Trophoblast cell (in vitro differentiated cells and primary cell): ENCODE results near the gene FUT3.
A peak's percentile ranks its signal among the peaks of the same experiment; 100 is the strongest.

ENCODE experiments used
- DNase-seq, 2 donors: peaks; one replicate each; pipeline ENCODE4 v3.0.0-alpha.2; 2016
- H2AFZ ChIP-seq: 2 replicates; pipeline ENCODE4 v1.6.1; 2013; ENCODE audit warnings: low read length, moderate library complexity, mild to moderate bottlenecking; ENCODE audit not compliant: insufficient read depth, poor library complexity
- H2AK5ac ChIP-seq: 2 replicates; pipeline ENCODE4 v1.6.1; 2013; ENCODE audit warnings: mild to moderate bottlenecking, low read length
- H2BK120ac ChIP-seq: 2 replicates; pipeline ENCODE4 v1.6.1; 2013; ENCODE audit warnings: low read length, mild to moderate bottlenecking, moderate library complexity; ENCODE audit not compliant: insufficient read depth, poor library complexity
- H2BK12ac ChIP-seq: 2 replicates; pipeline ENCODE4 v1.6.1; 2013; ENCODE audit warnings: mild to moderate bottlenecking, low read length, moderate library complexity
- H2BK5ac ChIP-seq: 2 replicates; pipeline ENCODE4 v1.6.1; 2013; ENCODE audit warnings: low read length, low read depth, moderate library complexity, mild to moderate bottlenecking; ENCODE audit not compliant: poor library complexity
- H3K14ac ChIP-seq: 2 replicates; pipeline ENCODE4 v1.6.1; 2013; ENCODE audit warnings: mild to moderate bottlenecking, low read length
- H3K18ac ChIP-seq: 2 replicates; pipeline ENCODE4 v1.6.1; 2013; ENCODE audit warnings: mild to moderate bottlenecking, low read length
- H3K23ac ChIP-seq: 2 replicates; pipeline ENCODE4 v1.6.1; 2013; ENCODE audit warnings: low read length
- H3K27ac ChIP-seq: 2 replicates; pipeline ENCODE4 v1.5.1; 2013; ENCODE audit warnings: low read depth, mild to moderate bottlenecking, inconsistent platforms, low read length, moderate library complexity
- H3K27me3 ChIP-seq: 2 replicates; pipeline ENCODE4 v1.6.1; 2013; ENCODE audit warnings: inconsistent platforms, mild to moderate bottlenecking, low read length, moderate library complexity; ENCODE audit not compliant: insufficient read depth
- H3K36me3 ChIP-seq, 2 experiments: 1 replicate in 1 of 2; 2 replicates in 1 of 2; pipeline ENCODE4 v1.6.1; 2013; ENCODE audit warnings: low read length in 2 of 2, mild to moderate bottlenecking in 2 of 2, moderate library complexity in 1 of 2; ENCODE audit not compliant: insufficient read depth in 2 of 2, control insufficient read depth in 1 of 2
- H3K4ac ChIP-seq: 2 replicates; pipeline ENCODE4 v1.6.1; 2013; ENCODE audit warnings: low read depth, mild to moderate bottlenecking, low read length, moderate library complexity
- H3K4me1 ChIP-seq, 2 experiments: 1 replicate in 1 of 2; 2 replicates in 1 of 2; pipeline ENCODE4 v1.6.1; 2013; ENCODE audit warnings: low read length in 2 of 2, mild to moderate bottlenecking in 2 of 2, moderate library complexity in 1 of 2; ENCODE audit not compliant: insufficient read depth in 2 of 2, control insufficient read depth in 1 of 2
- H3K4me2 ChIP-seq: 2 replicates; pipeline ENCODE4 v1.6.1; 2013; ENCODE audit warnings: inconsistent platforms, mild to moderate bottlenecking, low read length, moderate library complexity
- H3K4me3 ChIP-seq: 2 replicates; pipeline ENCODE4 v1.5.1; 2013; ENCODE audit warnings: mild to moderate bottlenecking, low read depth, low read length, inconsistent platforms
- H3K79me1 ChIP-seq: one replicate; pipeline ENCODE4 v1.6.1; 2013; ENCODE audit warnings: low read length
- H3K79me2 ChIP-seq: 2 replicates; pipeline ENCODE4 v1.6.1; 2013; ENCODE audit warnings: low read length, mild to moderate bottlenecking; ENCODE audit not compliant: control insufficient read depth, insufficient read depth, poor library complexity
- H3K9ac ChIP-seq: 2 replicates; pipeline ENCODE4 v1.6.1; 2013; ENCODE audit warnings: mild to moderate bottlenecking, low read length
- H3K9me3 ChIP-seq: 2 replicates; pipeline ENCODE4 v1.6.1; 2013; ENCODE audit warnings: low read depth, mild to moderate bottlenecking, control low read depth, inconsistent platforms, low read length; ENCODE audit not compliant: insufficient read depth
- H4K12ac ChIP-seq: 2 replicates; pipeline ENCODE4 v1.6.1; 2013; ENCODE audit warnings: low read depth, mild to moderate bottlenecking, low read length, moderate library complexity
- H4K8ac ChIP-seq: 2 replicates; pipeline ENCODE4 v1.6.1; 2013; ENCODE audit warnings: low read depth, mild to moderate bottlenecking, low read length, moderate library complexity
- H4K91ac ChIP-seq: one replicate; pipeline ENCODE4 v1.6.1; 2013; ENCODE audit warnings: low read depth, mild to moderate bottlenecking, low read length, moderate library complexity
- WGBS: extraction: QIAGEN DNeasy Blood & Tissue Kit; methylation state at CpG from one replicate; pipeline ENCODE4 v1.1.7; 2013; ENCODE audit warnings: missing lambda C conversion rate; ENCODE audit not compliant: insufficient read length, insufficient coverage; ENCODE audit errors: extremely low coverage; 5-methylcytosine and 5-hydroxymethylcytosine counted together

FUT3 gene

GRCh38 chr19:5826531-5827341, 24.5 kb downstream of the FUT3 start:
- WGBS: no CpG with 5 or more reads among the region's 24 CpGs
- Histone ChIP-seq H2BK12ac (no peak overlapping the region), H4K12ac (no peak overlapping the region), H3K23ac (no peak overlapping the region), H3K14ac (no peak overlapping the region), H3K4ac (no peak overlapping the region), H3K36me3 (no peaks in the 10 kb centered on the region), H3K4me3 (no peak overlapping the region), H3K18ac (no peak overlapping the region), H4K91ac (no peak overlapping the region), H3K79me2 (peaks cover 4% of the 10 kb centered on the region), H2AK5ac (no peak overlapping the region), H2AFZ (no peak overlapping the region), H3K27ac (no peak overlapping the region), H4K8ac (no peak overlapping the region), H2BK5ac (no peak overlapping the region), H3K4me1 (peaks cover 11 to 17% of the 10 kb centered on the region in 2 experiments), H2BK120ac (no peak overlapping the region), H3K9ac (no peak overlapping the region), H3K79me1 (peaks cover 15% of the 10 kb centered on the region), H3K27me3 (no peaks in the 10 kb centered on the region), H3K9me3 (peaks cover 3% of the 10 kb centered on the region), H3K4me2 (no peak overlapping the region)
- peak; percentile 79 to 86 for DNase-seq

DNA sequence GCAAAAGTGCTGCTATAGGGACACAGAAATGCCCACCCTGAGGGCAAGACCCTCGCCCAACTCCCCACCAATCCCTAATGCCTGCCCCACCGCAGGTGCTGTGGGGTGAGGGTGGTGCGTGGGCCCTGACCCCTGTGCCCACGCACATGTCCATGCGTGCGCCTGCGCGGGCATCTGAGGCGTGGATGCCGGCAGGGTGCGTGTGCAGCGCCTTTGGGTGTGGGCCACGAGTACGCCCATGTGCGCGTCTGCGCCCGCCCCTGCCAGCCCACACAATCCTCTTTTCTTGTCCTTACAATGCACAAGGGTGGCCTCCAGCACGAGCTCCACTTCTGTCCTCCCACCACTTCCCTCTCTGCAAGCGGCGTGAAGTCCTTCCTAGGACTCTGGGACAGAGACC, 26.1 kb downstream of the FUT3 start:
- H3K36me3 ChIP-seq: no peaks in the 10 kb centered on the region
- H3K27me3 ChIP-seq: no peaks in the 10 kb centered on the region
- no peak overlapping the region for H4K12ac ChIP-seq
- no peak overlapping the region for H2BK5ac ChIP-seq
- no CpG with 5 or more reads among the region's 21 CpGs for WGBS
- no peak overlapping the region for H4K8ac ChIP-seq
- H3K4me1 ChIP-seq: peaks cover 11 to 17% of the 10 kb centered on the region in 2 experiments
- H3K4ac ChIP-seq: no peak overlapping the region
- no peak overlapping the region for H4K91ac ChIP-seq
- H2AFZ ChIP-seq: no peak overlapping the region
- no peak overlapping the region for H2AK5ac ChIP-seq
- H2BK120ac ChIP-seq: no peak overlapping the region
- peaks cover 4% of the 10 kb centered on the region for H3K79me2 ChIP-seq
- no peak overlapping the region for H3K4me2 ChIP-seq
- H3K4me3 ChIP-seq: no peak overlapping the region
- H3K79me1 ChIP-seq: peaks cover 15% of the 10 kb centered on the region
- no peak overlapping the region for H3K23ac ChIP-seq
- H3K14ac ChIP-seq: no peak overlapping the region
- H3K18ac ChIP-seq: no peak overlapping the region
- DNase-seq: no peak
- H2BK12ac ChIP-seq: no peak overlapping the region
- no peak overlapping the region for H3K27ac ChIP-seq
- peaks cover 3% of the 10 kb centered on the region for H3K9me3 ChIP-seq
- H3K9ac ChIP-seq: no peak overlapping the region

DNA sequence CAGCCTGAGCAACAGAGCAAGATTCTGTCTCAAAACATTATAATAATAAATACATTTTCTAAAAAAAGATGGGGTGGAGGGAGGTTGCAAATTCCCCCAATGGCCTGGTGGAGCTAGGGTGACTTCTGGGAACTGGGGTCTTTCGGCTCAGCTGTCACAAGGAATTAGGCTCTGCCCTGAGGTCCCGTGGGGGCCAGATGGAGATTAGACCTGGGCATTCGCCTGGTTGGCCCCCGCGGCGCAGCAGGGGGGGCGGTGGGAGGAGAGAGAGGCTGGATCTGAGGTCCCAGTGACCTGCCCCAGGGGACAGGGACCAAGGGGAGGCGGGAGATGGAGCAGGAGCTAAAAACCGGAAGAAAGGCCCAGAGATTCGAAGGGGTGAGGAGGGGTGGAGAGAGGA, 26.5 kb downstream of the FUT3 start:
- Histone ChIP-seq H3K23ac (no peak overlapping the region), H3K36me3 (no peaks in the 10 kb centered on the region), H2AFZ (no peak overlapping the region), H3K9me3 (peaks cover 3% of the 10 kb centered on the region), H3K79me2 (peaks cover 4% of the 10 kb centered on the region), H2BK12ac (no peak overlapping the region), H3K4me1 (peaks cover 11 to 13% of the 10 kb centered on the region in 2 experiments), H3K4me2 (no peak overlapping the region), H3K4ac (no peak overlapping the region), H4K91ac (no peak overlapping the region), H3K79me1 (peaks cover 15% of the 10 kb centered on the region), H3K4me3 (no peak overlapping the region), H4K8ac (no peak overlapping the region), H3K9ac (no peak overlapping the region), H2BK5ac (no peak overlapping the region), H4K12ac (no peak overlapping the region), H2AK5ac (no peak overlapping the region), H3K27ac (no peak overlapping the region), H3K18ac (no peak overlapping the region), H2BK120ac (no peak overlapping the region), H3K14ac (no peak overlapping the region), H3K27me3 (no peaks in the 10 kb centered on the region)
- no peak for DNase-seq
- no CpG with 5 or more reads among the region's 10 CpGs for WGBS

GRCh38 chr19:5823579-5824281, 27.5 kb downstream of the FUT3 start:
- Histone ChIP-seq H3K79me2 (peaks cover 4% of the 10 kb centered on the region), H3K4ac (no peak overlapping the region), H2BK5ac (no peak overlapping the region), H3K4me2 (no peak overlapping the region), H3K23ac (no peak overlapping the region), H3K4me3 (no peak overlapping the region), H2BK12ac (no peak overlapping the region), H4K91ac (no peak overlapping the region), H4K8ac (no peak overlapping the region), H2BK120ac (no peak overlapping the region), H2AK5ac (no peak overlapping the region), H3K9ac (no peak overlapping the region), H2AFZ (no peak overlapping the region), H3K27ac (no peak overlapping the region), H3K79me1 (peaks cover 8% of the 10 kb centered on the region), H3K18ac (no peak overlapping the region), H3K27me3 (no peaks in the 10 kb centered on the region), H3K14ac (no peak overlapping the region), H3K4me1 (peaks cover 5% of the 10 kb centered on the region in 2 experiments), H3K9me3 (peaks cover 3% of the 10 kb centered on the region), H4K12ac (no peak overlapping the region), H3K36me3 (no peaks in the 10 kb centered on the region)
- WGBS: no CpG with 5 or more reads among the region's 30 CpGs
- peak; percentile 52 to 70 for DNase-seq
